Neural progenitor cell (in vitro differentiated cells): ENCODE measurements around the gene GMIP. TPM values are rescaled to one million over a fixed set of nuclear protein-coding genes. Genes with fewer than 3 reads are reported as not detected.

Source experiments
- DNase-seq: peaks from one replicate; pipeline ENCODE4 v3.0.0-alpha.2; 2016; ENCODE audit warnings: low spot score
- H2AFZ ChIP-seq: fragments of 200-600 bp; sonication (generic); replicated peaks from 2 replicates; pipeline ENCODE4 v1.6.1; 2016; ENCODE audit warnings: antibody characterized with exemption
- H3F3A ChIP-seq: fragments of 200-600 bp; sonication (generic); 2 replicates; pipeline ENCODE4 v1.6.1; 2016; ENCODE audit warnings: antibody characterized with exemption, low read depth
- H3K27ac ChIP-seq: fragments of 200-600 bp; sonication (generic); 2 replicates; pipeline ENCODE4 v1.5.1; 2016; ENCODE audit warnings: mild to moderate bottlenecking
- H3K27me3 ChIP-seq: fragments of 200-600 bp; sonication (generic); 2 replicates; pipeline ENCODE4 v1.6.1; 2016; ENCODE audit warnings: mild to moderate bottlenecking, moderate library complexity
- H3K36me3 ChIP-seq: fragments of 200-600 bp; sonication (generic); 2 replicates; pipeline ENCODE4 v1.5.1; 2016
- H3K4me1 ChIP-seq: fragments of 200-600 bp; sonication (generic); 2 replicates; pipeline ENCODE4 v1.6.1; 2016; ENCODE audit warnings: mixed run types
- H3K4me2 ChIP-seq: fragments of 200-600 bp; sonication (generic); 2 replicates; pipeline ENCODE4 v1.6.1; 2016
- H3K4me3 ChIP-seq: fragments of 200-600 bp; sonication (generic); 2 replicates; pipeline ENCODE4 v1.5.1; 2016
- H3K79me2 ChIP-seq: fragments of 200-600 bp; sonication (generic); 2 replicates; pipeline ENCODE4 v1.6.1; 2016; ENCODE audit warnings: low read depth
- H3K9ac ChIP-seq: fragments of 200-600 bp; sonication (generic); 2 replicates; pipeline ENCODE4 v1.6.1; 2016
- H3K9me3 ChIP-seq: fragments of 200-600 bp; sonication (generic); 2 replicates; pipeline ENCODE4 v1.5.1; 2016; ENCODE audit warnings: low read depth
- H4K20me1 ChIP-seq: fragments of 200-600 bp; sonication (generic); 2 replicates; pipeline ENCODE4 v1.6.1; 2016; ENCODE audit warnings: low read depth
- H3K27ac Mint-ChIP-seq: 3 replicates; pipeline ENCODE4 v1.8.0; 2021; ENCODE audit warnings: mixed read lengths
- H3K27me3 Mint-ChIP-seq: 2 replicates; pipeline ENCODE4 v1.8.0; 2022; ENCODE audit warnings: low read depth, mild to moderate bottlenecking, inconsistent platforms, moderate library complexity, mixed read lengths; ENCODE audit not compliant: insufficient read depth
- H3K36me3 Mint-ChIP-seq: 3 replicates; pipeline ENCODE4 v1.8.0; 2021; ENCODE audit warnings: mixed read lengths
- H3K4me1 Mint-ChIP-seq: 3 replicates; pipeline ENCODE4 v1.8.0; 2021; ENCODE audit warnings: mixed read lengths
- H3K4me3 Mint-ChIP-seq: 3 replicates; pipeline ENCODE4 v1.8.0; 2021; ENCODE audit warnings: mild to moderate bottlenecking, moderate library complexity, mixed read lengths
- H3K9me3 Mint-ChIP-seq: 3 replicates; pipeline ENCODE4 v1.8.0; 2020; ENCODE audit warnings: mixed read lengths
- CTCF ChIP-seq: fragments of 200-600 bp; sonication (generic); IDR thresholded peaks from 2 replicates; pipeline ENCODE4 v1.5.1; 2017; ENCODE audit warnings: antibody characterized with exemption, mild to moderate bottlenecking
- EZH2 ChIP-seq: fragments of 200-600 bp; sonication (generic); IDR thresholded peaks from 2 replicates; pipeline ENCODE4 v1.6.1; 2017; ENCODE audit warnings: antibody characterized with exemption, mild to moderate bottlenecking, moderate library complexity
- EZH2phosphoT487 ChIP-seq: fragments of 200-600 bp; sonication (generic); IDR thresholded peaks from 2 replicates; pipeline ENCODE4 v1.6.1; 2017; ENCODE audit warnings: antibody characterized with exemption
- total RNA-seq: library from RNA; depleted of rRNA; stranded (reverse); fragments of >200 nt; gene quantifications from 2 replicates; pipeline ENCODE4 v1.2.3, GENCODE V29; 2015; ENCODE audit warnings: low replicate concordance

GMIP gene
- total RNA-seq, 1 donor from 2014 or later = 6.4 TPM

GRCh38 chr19:19624032-19624570, 19.4 kb downstream of the GMIP start:
- no peaks in the 10 kb centered on the region for H3K9me3 Mint-ChIP-seq
- Histone ChIP-seq H3K4me3 (no peak overlapping the region), H3K9ac (no peak overlapping the region), H3F3A (peaks cover 14% of the 10 kb centered on the region), H3K27ac (no peak overlapping the region), H3K4me1 (peaks cover 7% of the 10 kb centered on the region), H2AFZ (no peak overlapping the region), H3K36me3 (no peaks in the 10 kb centered on the region), H4K20me1 (peaks cover 27% of the 10 kb centered on the region), H3K27me3 (no peaks in the 10 kb centered on the region), H3K9me3 (no peaks in the 10 kb centered on the region), H3K79me2 (peaks cover 26% of the 10 kb centered on the region), H3K4me2 (no peak overlapping the region)
- H3K4me1 Mint-ChIP-seq = peaks cover 23% of the 10 kb centered on the region
- H3K4me3 Mint-ChIP-seq = no peak overlapping the region
- H3K27ac Mint-ChIP-seq = no peak overlapping the region
- DNase-seq = no peak
- peaks cover 15% of the 10 kb centered on the region for H3K36me3 Mint-ChIP-seq
- peaks cover 8% of the 10 kb centered on the region for H3K27me3 Mint-ChIP-seq
- no peak for TF ChIP-seq EZH2
- no peak for TF ChIP-seq CTCF
- TF ChIP-seq EZH2phosphoT487 = no peak

- no peak overlapping the region for H3K9ac ChIP-seq
- no peak overlapping the region for H2AFZ ChIP-seq
- H3K4me3 ChIP-seq = no peak overlapping the region
- H3K9me3 ChIP-seq = no peaks in the 10 kb centered on the region
- H3K36me3 ChIP-seq = no peaks in the 10 kb centered on the region
- H3K4me1 ChIP-seq = peaks cover 7% of the 10 kb centered on the region
- TF ChIP-seq CTCF = no peak
- no peak for TF ChIP-seq EZH2
- TF ChIP-seq EZH2phosphoT487 = no peak
- peaks cover 26% of the 10 kb centered on the region for H3K79me2 ChIP-seq
- no peak overlapping the region for H3K27ac Mint-ChIP-seq
- H3K27me3 Mint-ChIP-seq = peaks cover 8% of the 10 kb centered on the region
- DNase-seq = no peak
- H3K4me2 ChIP-seq = no peak overlapping the region
- H4K20me1 ChIP-seq = peaks cover 27% of the 10 kb centered on the region
- H3K27ac ChIP-seq = no peak overlapping the region
- H3K36me3 Mint-ChIP-seq = peaks cover 15% of the 10 kb centered on the region
- peaks cover 11% of the 10 kb centered on the region for H3F3A ChIP-seq
- H3K9me3 Mint-ChIP-seq = no peaks in the 10 kb centered on the region
- H3K27me3 ChIP-seq = no peaks in the 10 kb centered on the region
- H3K4me3 Mint-ChIP-seq = no peak overlapping the region
- H3K4me1 Mint-ChIP-seq = peaks cover 26% of the 10 kb centered on the region
These were observed 20.1 kb downstream of the GMIP start for GRCh38 chr19:19623383-19623782.

GRCh38 chr19:19619849-19620210, 23.6 kb downstream of the GMIP start:
- peaks cover 14% of the 10 kb centered on the region for H4K20me1 ChIP-seq
- H3K9me3 ChIP-seq = no peaks in the 10 kb centered on the region
- Mint-ChIP-seq H3K4me3 (peak overlapping the region; percentile 86), H3K36me3 (peaks cover 12% of the 10 kb centered on the region), H3K9me3 (no peaks in the 10 kb centered on the region), H3K4me1 (peaks cover 31% of the 10 kb centered on the region), H3K27me3 (peaks cover 9% of the 10 kb centered on the region), H3K27ac (no peak overlapping the region)
- peaks cover under 1% of the 10 kb centered on the region for H3K79me2 ChIP-seq
- H3K27me3 ChIP-seq = peaks cover 11% of the 10 kb centered on the region
- H3K4me2 ChIP-seq = no peak overlapping the region
- no peak overlapping the region for H3K27ac ChIP-seq
- no peaks in the 10 kb centered on the region for H3K4me1 ChIP-seq
- DNase-seq = no peak
- TF ChIP-seq EZH2phosphoT487 = no peak
- TF ChIP-seq CTCF = no peak
- no peak for TF ChIP-seq EZH2
- H3K4me3 ChIP-seq = no peak overlapping the region
- no peak overlapping the region for H3K9ac ChIP-seq
- no peak overlapping the region for H2AFZ ChIP-seq
- H3K36me3 ChIP-seq = no peaks in the 10 kb centered on the region
- peaks cover 15% of the 10 kb centered on the region for H3F3A ChIP-seq
